Hepatic stellate cell (primary cell): ENCODE results near the gene LMNTD2.

ENCODE experiments used
- DNase-seq: peaks from one replicate; pipeline ENCODE4 v3.0.0; 2011; ENCODE audit warnings: low spot score

LMNTD2 gene

GRCh38 chr11:508956-509355, 51.6 kb downstream of the LMNTD2 start:
- no peak for DNase-seq

GRCh38 chr11:507727-508515, 52.6 kb downstream of the LMNTD2 start:
- DNase-seq, result no peak

DNA sequence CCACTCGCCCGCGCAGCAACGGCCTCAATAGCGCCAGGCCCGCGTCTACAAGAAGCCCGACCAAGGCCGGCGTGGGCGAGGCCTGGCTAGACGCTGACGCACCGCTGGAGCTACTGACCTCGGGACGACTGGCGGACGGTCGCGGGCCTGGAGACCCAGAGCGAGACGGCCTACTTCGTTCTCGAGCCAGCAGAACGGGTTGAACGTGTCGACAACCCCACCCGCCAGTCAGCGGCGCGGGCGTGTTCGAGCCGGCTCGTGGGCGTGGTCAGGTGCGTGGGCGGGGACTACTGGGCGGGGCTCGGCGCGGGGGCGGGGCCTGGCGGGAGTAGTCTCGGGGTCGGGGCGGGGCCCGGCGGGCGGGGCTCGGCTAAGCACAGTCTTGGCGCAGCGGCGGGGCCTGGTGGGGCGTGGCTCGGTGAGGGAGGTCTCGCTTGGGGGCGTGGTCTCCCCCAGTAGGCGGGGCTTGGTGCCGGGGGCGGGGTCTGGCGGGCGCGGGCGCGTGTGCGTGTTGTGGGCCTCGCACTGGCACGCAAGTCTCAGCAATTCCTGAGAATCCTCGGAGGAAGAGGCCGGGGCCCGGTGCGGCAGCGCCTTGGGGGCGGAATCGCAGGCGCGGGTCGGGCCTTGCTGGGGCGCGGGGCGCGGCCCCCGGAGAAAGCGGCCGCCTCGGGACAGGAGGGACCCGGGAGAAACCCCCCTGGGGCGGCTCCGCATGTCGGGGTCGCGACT, 53.4 kb downstream of the LMNTD2 start, which contains the start of gene RNH1:
Gene RNH1 (minus strand): TSS at position 248 of the 732 bp plus-strand sequence. CDS start 5,080 bp downstream, outside the sequence.
- DNase-seq, result peak; percentile 96

DNA sequence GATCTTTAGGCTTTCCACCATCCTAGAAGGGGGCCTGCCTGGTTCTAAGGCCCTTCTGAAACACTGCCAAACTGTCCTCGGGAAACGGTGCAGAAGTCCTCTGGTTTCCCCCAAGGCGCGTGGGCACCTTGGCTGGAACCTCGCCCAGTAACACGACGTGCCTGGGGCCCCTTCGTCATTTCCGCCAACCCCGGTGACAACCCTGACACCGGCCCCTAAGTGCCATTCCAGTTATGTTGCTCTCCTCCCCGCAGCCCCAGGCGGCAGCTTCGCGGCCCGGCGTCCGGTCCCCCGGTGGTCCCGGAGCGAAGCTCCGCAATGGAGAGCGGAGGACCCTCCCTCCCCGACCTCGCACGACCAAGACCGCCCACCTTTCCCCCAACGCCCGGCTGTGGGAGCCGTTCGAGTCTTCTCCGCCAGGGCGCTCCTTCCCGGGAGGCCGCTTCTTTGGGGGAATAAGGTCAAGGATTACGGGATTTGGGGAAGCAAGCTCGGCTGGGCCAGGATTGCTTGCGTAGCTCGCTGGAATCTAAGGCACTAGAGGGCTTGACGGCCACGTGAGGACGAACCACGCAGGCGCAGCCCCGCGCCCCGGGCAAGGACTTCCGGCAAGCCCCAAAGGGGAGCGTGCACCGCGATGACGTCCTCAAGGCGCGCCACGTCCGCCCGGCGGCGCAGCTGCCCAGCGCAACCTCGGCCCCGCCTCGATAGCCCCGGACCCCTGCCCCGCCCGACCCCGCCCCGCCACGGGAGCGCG, 54.1 kb downstream of the LMNTD2 start:
- peak; percentile 99 for DNase-seq

DNA sequence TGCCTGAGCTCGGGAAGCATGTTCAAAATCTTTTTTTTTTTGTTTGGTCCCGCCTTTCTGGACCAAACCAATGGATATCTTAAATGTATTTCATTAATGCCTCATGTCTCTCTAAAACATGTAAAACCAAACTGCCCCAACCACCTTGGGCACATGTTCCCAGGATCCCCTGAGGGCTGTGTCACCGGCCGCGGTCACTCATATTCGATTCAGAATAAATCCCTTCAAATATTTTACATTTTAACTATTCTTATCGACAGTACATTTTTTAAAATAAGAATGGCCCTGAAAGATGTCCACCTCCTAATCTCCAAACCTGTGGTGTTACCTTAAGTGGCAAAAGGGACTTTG, 55.6 kb downstream of the LMNTD2 start:
- DNase-seq, result no peak
